AG09309 (cell line): ENCODE measurements around the gene UBE2H.

Experiments used
- DNase-seq: peaks from one replicate; pipeline ENCODE4 v3.0.0-alpha.2; 2010; ENCODE audit warnings: low read depth
- H3K4me3 ChIP-seq: 2 replicates; pipeline ENCODE4 v1.5.1; 2011; ENCODE audit warnings: mild to moderate bottlenecking, low read depth, low read length, moderate library complexity; ENCODE audit not compliant: control insufficient read depth
- CTCF ChIP-seq: IDR thresholded peaks from 2 replicates; pipeline ENCODE4 v1.5.1; 2011; ENCODE audit warnings: mild to moderate bottlenecking, low read depth, low read length, inconsistent platforms; ENCODE audit not compliant: insufficient read depth, control insufficient read depth; ENCODE audit errors: missing control alignments

Gene UBE2H

GRCh38 chr7:129789652-129790051, 163.1 kb downstream of the UBE2H start:
- no peak overlapping the region for H3K4me3 ChIP-seq
- TF ChIP-seq CTCF: no peak
- no peak for DNase-seq

GRCh38 chr7:129789000-129789399, 163.8 kb downstream of the UBE2H start:
- no peak for DNase-seq
- TF ChIP-seq CTCF: no peak
- no peak overlapping the region for H3K4me3 ChIP-seq

- no peak overlapping the region for H3K4me3 ChIP-seq
- TF ChIP-seq CTCF: no peak
- no peak for DNase-seq
These were observed 165.8 kb downstream of the UBE2H start for GRCh38 chr7:129786825-129787563.

- no peak overlapping the region for H3K4me3 ChIP-seq
- no peak for TF ChIP-seq CTCF
- no peak for DNase-seq
These were observed 166.9 kb downstream of the UBE2H start for GRCh38 chr7:129785685-129786514.

- DNase-seq: no peak
These were observed 167.7 kb downstream of the UBE2H start for GRCh38 chr7:129784783-129785684.

More at GRCh38 chr7:129784783-129785684, 167.7 kb downstream of the UBE2H start:
- TF ChIP-seq CTCF: no peak
- H3K4me3 ChIP-seq: no peak overlapping the region
